ENCODE results near the gene SUGCT.

The SUGCT gene

GRCh38 chr7:40474790-40475680, 340.2 kb downstream of the SUGCT start:
- no peak for DNase-seq (ENCODE audit: extremely low read depth, low read depth)
- TF ChIP-seq CTCF (IDR thresholded peaks at IDR 0.05; ENCODE audit: low read depth, low read length) = no peak

DNA sequence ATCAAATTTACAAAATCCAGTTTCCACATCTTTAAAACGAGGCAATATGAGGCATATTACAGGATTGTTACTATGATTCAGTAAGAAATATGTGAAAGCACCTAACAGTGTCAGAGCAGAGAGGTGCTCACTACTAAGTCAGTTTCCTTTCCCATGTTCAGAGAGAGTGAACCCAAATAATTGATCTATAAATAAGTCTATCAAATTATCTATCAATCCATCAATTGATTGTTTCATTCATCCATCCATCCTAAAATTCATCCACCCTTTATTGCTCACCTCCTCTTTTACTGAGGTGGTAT, 340.8 kb downstream of the SUGCT start:
- TF ChIP-seq CTCF (IDR thresholded peaks at IDR 0.05; ENCODE audit: low read depth, low read length) = no peak
- no peak for DNase-seq (ENCODE audit: extremely low read depth, low read depth)

GRCh38 chr7:40477094-40477493, 342.3 kb downstream of the SUGCT start:
- no peak for TF ChIP-seq CTCF (IDR thresholded peaks at IDR 0.05; ENCODE audit: low read depth, low read length)
- DNase-seq (ENCODE audit: extremely low read depth, low read depth) = no peak

- no peak for DNase-seq (ENCODE audit: extremely low read depth, low read depth)
- TF ChIP-seq CTCF (IDR thresholded peaks at IDR 0.05; ENCODE audit: low read depth, low read length) = no peak; the same call in 1 of the 2 replicates
These were observed 348.0 kb downstream of the SUGCT start for GRCh38 chr7:40482845-40483244.

DNA sequence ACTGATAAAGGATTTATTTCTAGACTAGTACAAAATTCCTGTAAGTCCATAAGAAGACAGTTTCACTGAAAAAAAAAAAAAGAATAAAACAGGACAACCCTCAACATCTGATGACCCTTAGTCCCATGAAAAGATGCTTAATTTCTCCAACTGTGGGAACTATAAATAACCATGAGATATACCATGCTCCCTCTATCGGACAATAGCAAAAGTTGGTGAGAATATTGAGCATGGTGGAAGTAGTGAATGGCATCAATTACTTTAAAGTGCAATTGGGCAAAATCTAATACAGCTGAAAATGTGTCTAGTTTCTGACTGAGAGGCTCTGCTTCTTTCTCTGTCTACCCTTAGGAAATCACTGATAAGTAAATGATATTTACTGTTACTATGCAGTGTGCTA, 348.8 kb downstream of the SUGCT start:
- no peak for DNase-seq (ENCODE audit: extremely low read depth, low read depth)
- no peak for TF ChIP-seq CTCF (IDR thresholded peaks at IDR 0.05; ENCODE audit: low read depth, low read length)

- no peak for DNase-seq (ENCODE audit: extremely low read depth, low read depth)
- no peak for TF ChIP-seq CTCF (IDR thresholded peaks at IDR 0.05; ENCODE audit: low read depth, low read length)
These were observed 355.2 kb downstream of the SUGCT start for GRCh38 chr7:40489844-40490602.

GRCh38 chr7:40490603-40490924, 355.8 kb downstream of the SUGCT start:
- DNase-seq (ENCODE audit: extremely low read depth, low read depth) = no peak
- no peak for TF ChIP-seq CTCF (IDR thresholded peaks at IDR 0.05; ENCODE audit: low read depth, low read length)
